Measurements from ENCODE around the gene NPTN.

Gene NPTN

GRCh38 chr15:73679180-73679579, 46.0 kb upstream of the NPTN start:
- H3K4me3 ChIP-seq (ENCODE audit: low read depth, low read length): no peak overlapping the region
- TF ChIP-seq CTCF (IDR thresholded peaks at IDR 0.05; ENCODE audit: borderline replicate concordance, insufficient read depth, low read depth, low read length): no peak

DNA sequence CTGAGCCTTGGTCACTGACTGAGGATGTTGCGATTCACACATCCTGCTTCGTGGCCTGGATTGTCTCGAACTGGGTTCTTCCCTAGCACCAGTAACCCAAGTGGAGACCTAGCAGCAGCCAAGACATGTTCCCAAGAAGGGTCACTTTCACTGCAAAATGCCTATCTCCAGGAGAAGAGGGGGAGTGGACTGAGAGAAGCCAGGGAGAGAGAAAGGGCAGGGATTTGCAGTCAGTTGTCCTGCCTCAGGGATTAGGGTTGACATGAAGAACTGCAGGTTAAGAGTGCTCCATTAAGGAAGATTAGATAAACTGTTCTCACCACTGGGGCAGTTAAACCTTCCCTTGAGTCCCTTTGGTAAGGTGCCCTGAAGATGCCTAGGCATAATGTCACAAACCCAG, 45.3 kb upstream of the NPTN start:
- TF ChIP-seq CTCF (IDR thresholded peaks at IDR 0.05; ENCODE audit: borderline replicate concordance, insufficient read depth, low read depth, low read length): no peak

GRCh38 chr15:73677733-73678132, 44.5 kb upstream of the NPTN start:
- no peak for TF ChIP-seq CTCF (IDR thresholded peaks at IDR 0.05; ENCODE audit: borderline replicate concordance, insufficient read depth, low read depth, low read length)
- no peak overlapping the region for H3K4me3 ChIP-seq (ENCODE audit: low read depth, low read length)

More for the DNA sequence above, 45.3 kb upstream of the NPTN start:
- no peak overlapping the region for H3K4me3 ChIP-seq (ENCODE audit: low read depth, low read length)

- H3K4me3 ChIP-seq (ENCODE audit: low read depth, low read length): no peak overlapping the region
- TF ChIP-seq CTCF (IDR thresholded peaks at IDR 0.05; ENCODE audit: borderline replicate concordance, insufficient read depth, low read depth, low read length): peak; percentile 77
These were observed 44.0 kb upstream of the NPTN start for GRCh38 chr15:73677146-73677607.

GRCh38 chr15:73674587-73674986, 41.4 kb upstream of the NPTN start:
- no peak overlapping the region for H3K4me3 ChIP-seq (ENCODE audit: low read depth, low read length)
- TF ChIP-seq CTCF (IDR thresholded peaks at IDR 0.05; ENCODE audit: borderline replicate concordance, insufficient read depth, low read depth, low read length): no peak

DNA sequence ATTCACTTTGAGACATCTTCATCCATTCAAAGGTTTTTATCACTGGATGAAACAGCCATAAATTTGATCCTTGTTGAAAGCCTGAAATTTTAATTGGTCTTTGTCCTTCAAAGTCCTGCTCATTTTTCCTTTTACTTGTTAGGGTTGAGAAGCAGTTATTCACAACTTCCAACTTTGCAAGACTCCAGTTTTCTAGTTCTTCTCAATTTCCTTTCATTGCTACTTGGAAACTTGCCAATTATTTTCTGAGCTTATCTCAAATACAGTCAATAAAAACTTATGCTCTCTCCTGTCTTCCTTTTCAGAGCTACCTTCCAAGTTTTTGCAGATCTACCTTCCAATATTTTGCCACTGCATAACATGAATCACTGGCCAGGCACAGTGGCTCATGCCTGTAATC, 27.3 kb upstream of the NPTN start:
- no peak overlapping the region for H3K4me3 ChIP-seq (ENCODE audit: low read depth, low read length)
- no peak for TF ChIP-seq CTCF (IDR thresholded peaks at IDR 0.05; ENCODE audit: borderline replicate concordance, insufficient read depth, low read depth, low read length)

- no peak overlapping the region for H3K4me3 ChIP-seq (ENCODE audit: low read depth, low read length)
- TF ChIP-seq CTCF (IDR thresholded peaks at IDR 0.05; ENCODE audit: borderline replicate concordance, insufficient read depth, low read depth, low read length): no peak
These were observed 25.5 kb upstream of the NPTN start for GRCh38 chr15:73658645-73659044.
